Dendritic cell treated with granulocyte-macrophage colony-stimulating factor and Interleukin-4, amounts not matched to agents 40 ng/mL and 50 ng/mL, for 4 days (primary cell): ENCODE measurements around the gene GMCL1.
A peak's percentile ranks its signal among the peaks of the same experiment; 100 is the strongest.

Source experiments
- H3K27ac Mint-ChIP-seq: one replicate; pipeline ENCODE4 v1.8.0; 2022; ENCODE audit warnings: mild to moderate bottlenecking, mixed read lengths
- H3K27me3 Mint-ChIP-seq: one replicate; pipeline ENCODE4 v1.8.0; 2022; ENCODE audit warnings: mild to moderate bottlenecking, mixed read lengths
- H3K36me3 Mint-ChIP-seq: one replicate; pipeline ENCODE4 v1.8.0; 2022; ENCODE audit warnings: low read depth, mixed read lengths
- H3K4me1 Mint-ChIP-seq: one replicate; pipeline ENCODE4 v1.8.0; 2022; ENCODE audit warnings: low read depth, mixed read lengths
- H3K4me3 Mint-ChIP-seq: one replicate; pipeline ENCODE4 v1.8.0; 2022; ENCODE audit warnings: mild to moderate bottlenecking, moderate library complexity, mixed read lengths
- H3K9me3 Mint-ChIP-seq: one replicate; pipeline ENCODE4 v1.8.0; 2022; ENCODE audit warnings: mixed read lengths
- intact Hi-C: fragments of 100-400 bp; cut with micrococcal nuclease; formaldehyde crosslinking; loops from one replicate; pipeline ENCODE4 v1.15.0; 2022

GMCL1 gene

GRCh38 chr2:69829256-69830044 is at the start of gene GMCL1:
GMCL1 (plus strand) TSS chr2:69829660; CDS start chr2:69829893, 233 bp downstream.
- no peaks in the 10 kb centered on the region for H3K9me3 Mint-ChIP-seq
- peak within 1 kb of the TSS; percentile 89 for H3K27ac Mint-ChIP-seq
- H3K4me1 Mint-ChIP-seq = peaks cover 31% of the 10 kb centered on the region
- peaks cover 19% of the 10 kb centered on the region for H3K36me3 Mint-ChIP-seq
- H3K4me3 Mint-ChIP-seq = peak within 1 kb of the TSS; percentile 94
- H3K27me3 Mint-ChIP-seq = no peaks in the 10 kb centered on the region
- intact Hi-C loops = loop anchor here (5.0 kb wide), 1 partner anchor 187 kb away; the partner anchor contains the start of gene AAK1

GRCh38 chr2:69780921-69781320 is 48.5 kb upstream of the GMCL1 start:
- Mint-ChIP-seq H3K4me1 (peaks cover 32% of the 10 kb centered on the region), H3K27me3 (no peaks in the 10 kb centered on the region), H3K9me3 (no peaks in the 10 kb centered on the region), H3K4me3 (no peak overlapping the region), H3K36me3 (peaks cover 50% of the 10 kb centered on the region), H3K27ac (no peak overlapping the region)
- intact Hi-C loops = no loop called here

GRCh38 chr2:69781321-69782248 is 47.9 kb upstream of the GMCL1 start:
- Mint-ChIP-seq H3K36me3 (peaks cover 51% of the 10 kb centered on the region), H3K9me3 (no peaks in the 10 kb centered on the region), H3K27ac (no peak overlapping the region), H3K27me3 (no peaks in the 10 kb centered on the region), H3K4me1 (peaks cover 26% of the 10 kb centered on the region), H3K4me3 (no peak overlapping the region)
- intact Hi-C loops = no loop called here

- H3K36me3 Mint-ChIP-seq = peaks cover 64% of the 10 kb centered on the region
- peaks cover 24% of the 10 kb centered on the region for H3K4me1 Mint-ChIP-seq
- no peaks in the 10 kb centered on the region for H3K27me3 Mint-ChIP-seq
- no peak overlapping the region for H3K27ac Mint-ChIP-seq
- H3K4me3 Mint-ChIP-seq = no peak overlapping the region
- H3K9me3 Mint-ChIP-seq = no peaks in the 10 kb centered on the region
- intact Hi-C loops = no loop called here
Observed at GRCh38 chr2:69784228-69784627, 45.2 kb upstream of the GMCL1 start.

GRCh38 chr2:69785358-69785757 is 44.1 kb upstream of the GMCL1 start:
- intact Hi-C loops = no loop called here
- Mint-ChIP-seq H3K4me1 (peaks cover 25% of the 10 kb centered on the region), H3K4me3 (no peak overlapping the region), H3K27ac (no peak overlapping the region), H3K27me3 (no peaks in the 10 kb centered on the region), H3K36me3 (peaks cover 69% of the 10 kb centered on the region), H3K9me3 (no peaks in the 10 kb centered on the region)

- intact Hi-C loops = no loop called here
- no peak overlapping the region for H3K27ac Mint-ChIP-seq
- H3K36me3 Mint-ChIP-seq = peaks cover 70% of the 10 kb centered on the region
- no peak overlapping the region for H3K4me3 Mint-ChIP-seq
- H3K9me3 Mint-ChIP-seq = no peaks in the 10 kb centered on the region
- no peaks in the 10 kb centered on the region for H3K27me3 Mint-ChIP-seq
- H3K4me1 Mint-ChIP-seq = peaks cover 18% of the 10 kb centered on the region
Observed at GRCh38 chr2:69786052-69786560, 43.4 kb upstream of the GMCL1 start.

- Mint-ChIP-seq H3K27me3 (no peaks in the 10 kb centered on the region), H3K27ac (peak overlapping the region; percentile 66), H3K4me3 (no peak overlapping the region), H3K9me3 (no peaks in the 10 kb centered on the region), H3K4me1 (peaks cover 14% of the 10 kb centered on the region), H3K36me3 (peaks cover 76% of the 10 kb centered on the region)
- intact Hi-C loops = no loop called here
Observed at GRCh38 chr2:69789175-69789721, 40.2 kb upstream of the GMCL1 start.

GRCh38 chr2:69789772-69790600 is 39.5 kb upstream of the GMCL1 start:
- H3K4me3 Mint-ChIP-seq = no peak overlapping the region
- intact Hi-C loops = no loop called here

GRCh38 chr2:69790601-69790959 is 38.9 kb upstream of the GMCL1 start:
- Mint-ChIP-seq H3K27ac (peak overlapping the region; percentile 66), H3K36me3 (peaks cover 75% of the 10 kb centered on the region), H3K4me3 (no peak overlapping the region), H3K4me1 (peaks cover 14% of the 10 kb centered on the region), H3K27me3 (no peaks in the 10 kb centered on the region), H3K9me3 (no peaks in the 10 kb centered on the region)
- intact Hi-C loops = no loop called here

More at GRCh38 chr2:69789772-69790600, 39.5 kb upstream of the GMCL1 start:
- Mint-ChIP-seq H3K27me3 (no peaks in the 10 kb centered on the region), H3K27ac (peak overlapping the region; percentile 66), H3K9me3 (no peaks in the 10 kb centered on the region), H3K36me3 (peaks cover 76% of the 10 kb centered on the region), H3K4me1 (peaks cover 14% of the 10 kb centered on the region)

- Mint-ChIP-seq H3K9me3 (no peaks in the 10 kb centered on the region), H3K27ac (no peak overlapping the region), H3K4me3 (no peak overlapping the region), H3K27me3 (no peaks in the 10 kb centered on the region), H3K36me3 (peaks cover 75% of the 10 kb centered on the region), H3K4me1 (peaks cover 14% of the 10 kb centered on the region)
- intact Hi-C loops = no loop called here
Observed at GRCh38 chr2:69791045-69791444, 38.4 kb upstream of the GMCL1 start.

GRCh38 chr2:69796174-69796573 is 33.3 kb upstream of the GMCL1 start:
- Mint-ChIP-seq H3K27me3 (no peaks in the 10 kb centered on the region), H3K27ac (no peak overlapping the region), H3K4me3 (no peak overlapping the region), H3K9me3 (no peaks in the 10 kb centered on the region), H3K4me1 (peaks cover 28% of the 10 kb centered on the region), H3K36me3 (peaks cover 78% of the 10 kb centered on the region)
- intact Hi-C loops = no loop called here

GRCh38 chr2:69797235-69797634 is 32.2 kb upstream of the GMCL1 start:
- Mint-ChIP-seq H3K9me3 (no peaks in the 10 kb centered on the region), H3K27me3 (no peaks in the 10 kb centered on the region), H3K36me3 (peaks cover 87% of the 10 kb centered on the region), H3K4me3 (no peak overlapping the region), H3K27ac (peak overlapping the region; percentile 64), H3K4me1 (peaks cover 36% of the 10 kb centered on the region)
- intact Hi-C loops = no loop called here

- intact Hi-C loops = no loop called here
- no peaks in the 10 kb centered on the region for H3K27me3 Mint-ChIP-seq
Observed at GRCh38 chr2:69797836-69798289, 31.6 kb upstream of the GMCL1 start.

More at GRCh38 chr2:69797836-69798289, 31.6 kb upstream of the GMCL1 start:
- H3K27ac Mint-ChIP-seq = peak overlapping the region; percentile 64
- peaks cover 41% of the 10 kb centered on the region for H3K4me1 Mint-ChIP-seq
- peaks cover 86% of the 10 kb centered on the region for H3K36me3 Mint-ChIP-seq
- H3K4me3 Mint-ChIP-seq = no peak overlapping the region
- no peaks in the 10 kb centered on the region for H3K9me3 Mint-ChIP-seq
